ENCODE results near the gene ATXN1.

DNA sequence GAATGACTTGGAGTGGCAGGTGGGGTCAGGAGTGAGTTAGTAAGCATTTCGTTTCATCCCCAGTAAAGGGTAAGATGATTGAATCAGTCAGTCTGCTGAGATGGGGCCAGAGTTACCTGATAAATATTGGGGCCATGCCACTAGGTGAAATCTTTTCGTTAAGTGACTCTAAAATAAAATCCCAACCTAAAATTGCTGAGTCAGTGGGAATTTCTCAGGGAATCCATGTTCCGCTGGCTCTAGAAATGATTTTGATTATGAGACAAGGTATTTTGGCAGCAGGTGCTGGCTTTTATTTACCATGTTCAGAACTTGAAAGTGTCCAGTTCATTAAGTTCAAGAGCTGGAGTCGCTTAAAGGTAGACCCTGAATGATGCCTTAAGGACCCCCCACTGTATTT is 397.5 kb downstream of the ATXN1 start:
- TF ChIP-seq, protein P1, sequence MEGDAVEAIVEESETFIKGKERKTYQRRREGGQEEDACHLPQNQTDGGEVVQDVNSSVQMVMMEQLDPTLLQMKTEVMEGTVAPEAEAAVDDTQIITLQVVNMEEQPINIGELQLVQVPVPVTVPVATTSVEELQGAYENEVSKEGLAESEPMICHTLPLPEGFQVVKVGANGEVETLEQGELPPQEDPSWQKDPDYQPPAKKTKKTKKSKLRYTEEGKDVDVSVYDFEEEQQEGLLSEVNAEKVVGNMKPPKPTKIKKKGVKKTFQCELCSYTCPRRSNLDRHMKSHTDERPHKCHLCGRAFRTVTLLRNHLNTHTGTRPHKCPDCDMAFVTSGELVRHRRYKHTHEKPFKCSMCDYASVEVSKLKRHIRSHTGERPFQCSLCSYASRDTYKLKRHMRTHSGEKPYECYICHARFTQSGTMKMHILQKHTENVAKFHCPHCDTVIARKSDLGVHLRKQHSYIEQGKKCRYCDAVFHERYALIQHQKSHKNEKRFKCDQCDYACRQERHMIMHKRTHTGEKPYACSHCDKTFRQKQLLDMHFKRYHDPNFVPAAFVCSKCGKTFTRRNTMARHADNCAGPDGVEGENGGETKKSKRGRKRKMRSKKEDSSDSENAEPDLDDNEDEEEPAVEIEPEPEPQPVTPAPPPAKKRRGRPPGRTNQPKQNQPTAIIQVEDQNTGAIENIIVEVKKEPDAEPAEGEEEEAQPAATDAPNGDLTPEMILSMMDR (IDR thresholded peaks at IDR 0.05): no peak
- TF ChIP-seq POLR2A (IDR thresholded peaks at IDR 0.05): no peak

Measured in testis (tissue), 2 donors.